ENCODE results near the gene IVNS1ABP.
"Not testable (repeated sequence)": the region's sequence is repeated elsewhere in the genome, so short reads cannot be mapped to it uniquely, and the experiment has no call there.

Gene IVNS1ABP

GRCh38 chr1:185328255-185328654 lies 11.2 kb upstream of the IVNS1ABP start:
- no peak for DNase-seq

DNA sequence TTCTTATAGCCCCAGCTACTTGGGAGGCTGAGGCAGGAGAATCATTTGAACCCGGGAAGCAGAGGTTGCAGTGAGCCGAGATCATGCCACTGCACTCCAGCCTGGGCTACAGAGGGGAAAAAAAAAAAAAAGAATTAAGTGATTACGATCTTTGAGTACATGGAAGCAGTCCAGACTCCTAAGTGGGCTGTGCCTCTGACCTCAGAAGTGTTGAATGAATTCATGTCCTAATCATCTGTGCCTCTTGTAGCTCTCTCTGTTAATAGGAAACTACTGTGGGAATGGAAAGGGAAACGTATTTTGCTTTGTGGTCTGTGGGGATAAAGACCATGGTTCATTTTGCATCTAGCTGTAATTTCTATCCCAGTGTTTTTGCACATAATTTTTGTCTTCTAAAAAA lies 8.4 kb upstream of the IVNS1ABP start:
- no peak for DNase-seq

- DNase-seq = no peak
These were observed 7.1 kb upstream of the IVNS1ABP start for GRCh38 chr1:185324118-185324517.

GRCh38 chr1:185322636-185323035 lies 5.6 kb upstream of the IVNS1ABP start:
- DNase-seq = no peak

DNA sequence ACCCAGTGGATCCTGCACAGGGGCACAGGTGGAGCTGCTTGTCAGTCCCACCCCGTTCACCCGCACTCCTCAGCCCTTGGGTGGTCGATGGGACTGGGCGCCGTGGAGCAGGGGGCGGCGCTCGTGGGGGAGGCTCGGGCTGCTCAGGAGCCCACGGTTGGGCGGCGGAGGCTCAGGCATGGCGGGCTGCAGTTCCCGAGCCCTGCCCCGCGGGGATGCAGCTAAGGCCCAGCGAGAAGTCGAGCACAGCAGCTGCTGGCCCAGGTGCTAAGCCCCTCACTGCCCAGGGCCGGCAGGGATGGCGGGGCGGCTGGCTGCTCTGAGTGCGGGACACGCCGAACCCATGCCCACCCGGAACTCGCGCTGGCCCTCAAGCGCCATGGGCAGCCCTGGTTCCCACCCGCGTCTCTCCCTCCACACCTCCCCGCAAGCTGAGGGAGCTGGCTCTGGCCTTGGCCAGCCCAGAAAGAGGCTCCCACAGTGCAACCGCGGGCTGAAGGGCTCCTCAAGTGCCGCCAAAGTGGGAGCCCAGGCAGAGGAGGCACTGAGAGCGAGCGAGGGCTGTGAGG lies 4.7 kb upstream of the IVNS1ABP start:
- not testable (repeated sequence) for DNase-seq

DNA sequence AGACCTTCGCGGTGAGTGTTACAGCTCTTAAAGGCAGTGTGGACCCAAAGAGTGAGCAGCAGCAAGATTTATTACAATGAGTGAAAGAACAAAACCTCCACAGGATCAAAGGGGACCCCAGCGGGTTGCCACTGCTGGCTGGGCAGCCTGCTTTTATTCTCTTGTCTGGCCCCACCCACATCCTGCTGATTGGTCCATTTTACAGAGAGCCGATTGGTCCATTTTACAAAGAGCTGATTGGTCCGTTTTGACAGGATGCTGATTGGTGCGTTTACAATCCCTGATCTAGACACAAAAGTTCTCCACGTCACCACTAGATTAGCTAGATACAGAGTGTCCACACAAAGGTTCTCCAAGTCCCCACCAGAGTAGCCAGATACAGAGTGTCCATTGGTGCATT lies 4.1 kb upstream of the IVNS1ABP start:
- DNase-seq = not testable (repeated sequence)

DNA sequence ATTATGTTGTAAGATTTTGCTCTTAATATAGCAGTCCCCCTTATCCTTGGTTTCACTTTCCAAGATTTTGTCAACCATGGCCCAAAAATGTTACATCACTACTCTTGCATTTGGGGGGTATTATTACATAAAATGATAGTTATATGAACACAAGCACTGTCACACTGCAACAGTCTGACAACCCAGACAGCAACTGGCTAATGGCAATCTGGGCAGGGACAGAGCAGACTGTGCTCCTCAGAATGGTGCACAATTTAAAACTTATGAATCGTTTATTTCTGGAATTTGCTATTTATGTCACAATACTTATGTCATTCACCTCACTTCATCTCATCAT lies 2.1 kb upstream of the IVNS1ABP start:
- no peak for DNase-seq

DNA sequence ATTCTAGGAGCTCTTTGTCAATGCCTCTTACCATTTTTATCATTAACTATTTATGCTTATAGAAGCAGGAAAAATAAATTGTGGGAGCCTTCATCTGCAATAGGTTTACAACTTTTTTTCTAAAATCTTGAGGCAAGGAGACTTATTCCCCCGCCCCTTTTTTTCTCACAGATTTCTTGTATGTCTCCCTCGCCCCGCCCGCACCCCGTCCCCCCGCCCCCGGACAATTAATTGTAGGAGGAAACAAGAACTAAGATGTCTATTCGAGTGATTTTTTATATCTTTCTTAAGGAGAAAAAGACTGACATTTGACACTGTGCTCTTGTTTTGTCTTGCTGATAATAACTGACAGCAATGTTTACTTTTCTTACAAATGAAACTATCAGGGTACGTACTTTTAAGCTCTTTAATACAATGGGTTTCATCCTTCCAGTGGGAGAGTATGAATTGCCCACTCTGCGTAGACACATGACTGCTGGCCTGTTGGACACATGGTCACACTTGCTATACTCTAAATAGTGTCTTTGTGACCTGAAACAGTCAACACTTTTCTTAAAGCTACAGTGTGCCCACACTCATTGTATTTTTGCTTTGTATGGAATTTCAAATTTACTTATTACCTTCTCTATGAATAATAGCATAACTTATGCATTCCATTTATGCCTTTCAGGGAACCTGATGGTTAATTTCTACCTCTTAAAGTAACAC lies 1.5 kb upstream of the IVNS1ABP start:
- DNase-seq = no peak

- DNase-seq = peak; percentile 83
These were observed 855 bp upstream of the IVNS1ABP start for GRCh38 chr1:185317886-185318310.

GRCh38 chr1:185316163-185317033 lies 645 bp downstream of the IVNS1ABP start:
- DNase-seq = peak; percentile 89

GRCh38 chr1:185315445-185316071 lies 1.5 kb downstream of the IVNS1ABP start:
- no peak for DNase-seq

DNA sequence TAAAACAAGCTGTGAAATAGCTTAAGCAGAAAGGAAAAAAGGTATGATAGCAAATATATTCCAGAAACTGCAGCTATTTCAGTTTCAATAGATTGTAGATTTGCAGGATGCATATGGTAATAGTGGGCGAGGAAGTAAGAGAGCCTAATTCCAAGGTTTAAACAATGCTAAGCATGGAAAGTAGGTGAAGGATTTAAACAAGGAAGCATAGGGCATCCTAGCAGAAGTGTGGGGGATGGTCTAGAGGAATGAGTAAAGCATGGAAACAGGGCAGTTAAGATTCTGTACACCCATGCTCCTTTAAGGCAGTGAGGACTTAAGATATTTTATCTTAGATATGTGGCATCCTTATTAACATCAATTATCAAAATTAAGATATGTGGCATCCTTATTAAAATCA lies 2.6 kb downstream of the IVNS1ABP start:
- DNase-seq = no peak

DNA sequence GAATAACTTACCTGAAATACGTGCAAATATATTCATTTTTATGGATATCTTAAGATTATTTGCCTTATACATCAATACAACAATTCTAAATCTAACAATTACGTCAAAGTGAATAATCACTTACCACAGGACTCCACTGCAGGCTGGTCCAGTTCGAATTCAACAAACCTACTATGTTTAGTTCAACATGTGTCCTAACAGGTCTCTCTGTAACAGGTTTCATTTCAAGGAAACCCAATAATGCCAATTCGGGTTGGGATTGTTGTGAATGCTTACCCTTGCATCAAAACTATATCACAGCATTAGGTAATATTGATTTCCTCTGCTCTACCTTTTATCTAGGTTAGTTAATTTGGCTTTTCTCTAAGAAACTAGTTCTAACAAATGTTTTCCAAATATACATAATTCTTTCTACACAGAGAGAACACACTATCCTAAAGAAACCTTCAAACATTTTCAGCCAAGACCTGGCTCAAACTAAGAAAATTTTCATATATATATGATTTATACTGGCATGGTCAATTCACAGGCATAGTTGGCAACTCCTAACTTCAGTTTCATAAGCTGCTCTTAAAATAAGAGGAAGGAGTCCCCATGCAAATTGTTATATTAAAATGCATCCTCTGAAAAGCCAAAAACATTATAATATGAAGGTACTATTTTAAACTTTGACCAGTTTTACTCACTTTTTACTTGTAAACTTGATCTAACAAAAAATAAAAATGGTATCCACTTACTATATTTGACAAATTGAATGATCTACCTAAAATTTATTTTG lies 4.5 kb downstream of the IVNS1ABP start:
- no peak for DNase-seq

DNA sequence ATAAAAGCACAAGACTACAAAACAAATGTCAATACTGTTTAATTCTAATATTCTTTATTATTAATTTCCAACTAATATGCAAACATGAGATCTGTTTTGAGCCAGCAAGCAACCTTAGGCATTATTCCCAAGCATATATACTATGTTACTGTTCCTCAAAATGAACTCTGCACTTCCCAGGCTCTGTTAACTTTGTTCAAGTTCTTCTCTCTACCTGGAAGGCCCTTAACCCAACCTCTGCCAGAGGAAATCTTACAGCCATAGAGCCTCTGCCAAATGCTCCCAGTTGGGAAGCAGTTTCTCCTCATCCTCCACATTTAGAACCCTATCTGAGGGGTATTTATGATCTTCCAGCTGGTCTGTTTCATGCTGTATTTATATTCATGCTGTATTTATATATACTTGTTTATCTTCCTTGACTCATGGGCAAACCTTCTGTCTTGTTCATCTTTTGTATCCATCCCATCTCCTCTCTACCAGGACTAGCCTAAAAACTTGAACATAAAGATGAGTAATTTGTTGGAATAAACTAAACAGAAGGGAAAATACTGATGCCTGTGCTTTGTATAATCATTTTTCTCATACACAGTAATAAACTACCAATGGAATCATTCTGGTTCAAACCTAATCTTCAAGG lies 5.3 kb downstream of the IVNS1ABP start:
- no peak for DNase-seq

DNA sequence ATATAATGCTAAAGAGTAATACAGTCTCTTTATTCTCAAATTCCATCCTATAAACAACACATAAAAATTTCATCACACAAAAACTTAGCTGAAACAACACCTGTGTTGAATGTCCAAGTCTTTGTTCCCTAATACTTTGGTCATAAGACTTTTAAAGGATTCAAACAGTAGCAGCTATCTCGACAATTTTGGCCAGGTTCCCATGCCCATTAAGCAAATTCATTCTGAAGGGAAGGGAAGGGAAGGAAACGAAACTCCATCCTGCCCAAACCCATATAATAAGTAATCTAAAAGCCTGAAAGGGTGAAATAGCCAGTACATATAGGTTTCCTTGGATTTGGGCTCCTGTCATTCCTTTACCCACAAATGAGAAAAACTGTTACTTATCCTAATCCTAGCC lies 7.5 kb downstream of the IVNS1ABP start:
- no peak for DNase-seq

GRCh38 chr1:185308126-185308525 lies 8.9 kb downstream of the IVNS1ABP start:
- no peak for DNase-seq

DNA sequence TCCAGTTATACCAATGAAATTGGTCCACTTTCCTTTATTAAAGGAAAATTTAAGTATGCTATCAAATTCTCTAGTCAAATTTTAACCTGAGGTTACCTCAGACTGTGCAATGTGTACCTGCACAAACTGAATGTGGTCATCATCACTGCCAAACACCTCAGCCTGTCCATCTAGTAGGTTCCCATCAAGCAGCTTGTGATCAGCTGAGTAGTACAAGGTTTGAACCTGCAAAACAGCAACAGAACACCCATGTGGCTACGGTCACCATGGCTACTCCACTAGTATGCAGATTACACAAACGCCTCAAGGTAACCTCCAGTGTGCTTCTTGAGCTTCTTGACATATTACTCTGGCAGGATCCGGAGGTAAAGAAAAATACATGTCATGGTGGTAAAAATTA lies 11.6 kb downstream of the IVNS1ABP start:
- no peak for DNase-seq

DNA sequence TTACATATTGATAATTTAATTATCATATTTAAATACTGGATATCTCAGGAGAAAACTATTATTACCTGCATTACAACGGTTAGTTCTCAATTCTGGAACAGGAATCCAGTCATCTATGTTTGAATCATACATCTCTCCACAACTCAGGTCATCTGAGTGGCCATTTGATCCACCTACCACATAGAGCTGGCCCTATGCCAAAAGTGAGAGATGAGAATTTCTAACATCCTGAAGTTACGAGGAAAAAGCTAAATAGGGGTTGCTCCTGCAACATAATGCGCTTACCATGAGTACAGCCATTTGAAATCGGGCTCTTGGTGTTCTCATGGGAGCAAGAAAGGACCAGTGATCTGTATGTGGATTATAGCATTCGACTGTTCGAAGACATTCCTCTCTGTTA lies 16.9 kb downstream of the IVNS1ABP start:
- DNase-seq = no peak

DNA sequence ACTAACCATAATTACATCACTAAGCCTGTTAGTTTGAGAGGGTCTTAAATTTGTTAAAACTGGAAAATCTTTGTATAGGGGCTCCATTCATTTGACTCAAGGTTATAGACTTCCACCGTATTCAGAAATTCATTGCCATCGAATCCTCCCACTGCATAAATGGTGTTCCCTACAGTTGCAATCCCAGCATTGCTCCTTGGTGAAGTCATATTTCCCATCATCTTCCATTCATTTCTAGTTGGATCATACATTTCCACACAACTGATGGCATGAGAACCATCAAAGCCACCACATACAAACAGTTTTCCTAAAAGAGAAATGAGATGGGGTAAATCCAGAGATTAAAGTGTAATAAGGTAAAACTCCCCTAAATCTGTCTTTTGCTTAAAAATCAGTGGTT lies 19.1 kb downstream of the IVNS1ABP start:
- DNase-seq = no peak

- no peak for DNase-seq
These were observed 22.0 kb downstream of the IVNS1ABP start for GRCh38 chr1:185295091-185295490.

GRCh38 chr1:185293967-185294542 lies 23.0 kb downstream of the IVNS1ABP start:
- no peak for DNase-seq

DNA sequence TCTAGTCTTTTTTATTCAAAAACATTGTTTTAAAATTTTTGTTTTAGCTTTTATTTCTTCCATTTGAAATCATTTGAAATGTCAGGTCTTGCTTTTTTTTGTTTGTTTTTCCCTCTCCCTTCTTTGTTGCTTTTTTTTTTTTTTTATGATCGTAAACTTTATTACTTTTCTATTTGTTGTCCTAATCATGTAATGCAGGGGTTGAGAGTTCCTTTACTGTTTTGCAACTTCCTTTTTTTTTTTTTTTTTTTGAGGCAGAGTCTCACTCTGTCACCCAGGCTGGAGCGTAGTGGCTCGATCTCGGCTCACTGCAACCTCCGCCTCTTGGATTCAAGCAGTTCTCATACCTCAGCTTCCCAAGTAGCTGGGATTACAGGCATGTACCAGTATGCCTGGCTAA lies 24.8 kb downstream of the IVNS1ABP start:
- DNase-seq = no peak

Measured in CD4-positive, alpha-beta T cell treated with Interleukin-15 for 1 hour (primary cell).